ENCODE results near the gene PTRHD1. TPM values are rescaled to one million over a fixed set of nuclear protein-coding genes. Genes with fewer than 3 reads are reported as not detected.

The PTRHD1 gene
- total and polyA plus RNA-seq, 2 of the 8 experiments (the other 6 are each of a cell fraction or from before 2014, with no cell fraction given), result 46.2 to 91.9 TPM

DNA sequence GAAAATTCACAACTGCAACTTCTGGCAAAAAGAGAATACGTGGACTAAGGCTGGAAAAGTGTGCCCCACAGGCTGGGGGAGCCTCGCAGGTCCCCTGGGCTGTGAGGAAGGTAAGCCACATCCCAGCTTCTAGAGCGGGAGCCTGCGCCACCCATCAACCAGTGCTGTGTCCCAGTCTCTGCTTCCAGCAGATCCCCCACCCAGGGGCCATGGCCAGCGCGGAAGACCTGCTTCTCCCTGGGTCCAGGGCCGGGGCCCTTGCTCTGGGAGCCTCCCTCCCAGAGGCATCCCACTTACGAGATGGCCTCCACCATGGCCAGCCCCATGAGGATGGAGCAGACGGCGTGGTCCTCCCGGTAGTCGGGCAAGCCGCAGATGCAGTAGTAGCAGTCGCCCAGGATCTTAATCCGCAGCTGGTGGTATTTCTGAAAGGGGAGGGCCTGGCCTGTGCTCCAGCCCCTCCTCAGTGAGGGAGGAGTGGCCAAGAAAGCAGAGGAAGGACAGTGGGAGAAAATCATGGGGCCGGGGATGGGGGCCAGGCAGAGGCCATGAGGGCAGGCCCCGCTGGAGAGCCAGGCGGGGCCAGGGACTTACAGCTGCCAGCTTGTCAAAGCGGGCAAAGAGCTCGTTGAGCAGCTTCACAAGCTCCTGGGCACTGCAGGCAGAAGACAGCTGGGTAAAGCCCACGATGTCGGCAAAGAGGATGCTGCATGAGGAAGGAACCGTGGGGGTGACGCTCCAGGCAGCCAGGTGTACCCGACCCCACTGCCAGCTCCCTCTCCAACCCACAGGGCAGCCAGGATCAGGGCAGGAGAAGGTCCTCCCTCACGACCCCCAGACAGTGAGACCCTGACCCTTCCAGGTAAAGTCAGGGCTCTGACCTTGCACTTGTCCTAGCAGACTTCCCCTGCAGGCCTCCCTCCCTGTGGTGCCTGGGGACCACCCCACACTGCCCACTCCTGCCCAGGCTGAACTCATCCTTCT, 48.1 kb upstream of the PTRHD1 start:
- H3K27ac ChIP-seq (ENCODE audit: low read depth, low read length), result no peak overlapping the region
- no peak overlapping the region for H3K4me3 ChIP-seq (ENCODE audit: extremely low read depth in 1 of 4, insufficient read depth in 2 of 4, low read depth in 3 of 4, low read length in 4 of 4)
- H3K27me3 ChIP-seq (replicated peaks in 1 of 4; ENCODE audit: control insufficient read depth in 3 of 4, extremely low read depth in 1 of 4, insufficient read depth in 3 of 4, low read length in 3 of 4), result no peaks in the 10 kb centered on the region
- no peak overlapping the region for H4K91ac ChIP-seq (replicated peaks; ENCODE audit: insufficient read length, low read length)
- H2BK20ac ChIP-seq (ENCODE audit: low read length), result no peak overlapping the region
- H3K23me2 ChIP-seq (ENCODE audit: low read depth, low read length), result no peaks in the 10 kb centered on the region
- H2AK5ac ChIP-seq (ENCODE audit: low read depth, low read length), result no peak overlapping the region
- H4K5ac ChIP-seq (ENCODE audit: insufficient read length, low read depth, low read length), result no peak overlapping the region
- H3K9ac ChIP-seq (replicated peaks in 1 of 4; ENCODE audit: extremely low read depth in 1 of 4, low read depth in 3 of 4, low read length in 3 of 4), result no peak overlapping the region; a peak in 1 of 7 replicates
- no peak overlapping the region for H3K14ac ChIP-seq (ENCODE audit: insufficient read length)
- H4K8ac ChIP-seq (ENCODE audit: extremely low read depth, insufficient read depth, low read length), result peak overlapping the region; percentile 3; the same call in 1 of the 2 replicates
- 94% methylated on average over 21 of the region's 26 CpGs; no CpG with 5 or more reads in 1 of the 2 experiments for WGBS, 2 experiments (ENCODE audit: extremely low coverage in 1 of 2, insufficient coverage in 1 of 2, insufficient read length in 1 of 2, insufficient replicate concordance in 2 of 2, low coverage in 1 of 2, low lambda C conversion rate in 2 of 2, missing lambda C conversion rate in 1 of 2)
- no peaks in the 10 kb centered on the region; a peak in 1 of 4 replicates for H3K79me2 ChIP-seq (ENCODE audit: control insufficient read depth in 1 of 2, insufficient read depth in 2 of 2, low read length in 2 of 2)
- no peak overlapping the region for H3K56ac ChIP-seq (replicated peaks; ENCODE audit: insufficient read length, low read depth, low read length)
- no peak overlapping the region for H3K23ac ChIP-seq (ENCODE audit: insufficient read length)
- H2BK12ac ChIP-seq (ENCODE audit: low read depth, low read length), result no peak overlapping the region
- no peak overlapping the region for H2BK15ac ChIP-seq (ENCODE audit: low read length)
- CTCF ChIA-PET (ENCODE audit: partially characterized antibody), result interaction anchor here (1.0 to 1.7 kb wide), 3 partner anchors 12 to 14 kb away, joined by 3 to 6 read pairs (median 3); no protein-coding TSS in a partner anchor
- no peaks in the 10 kb centered on the region for H3K4me1 ChIP-seq (replicated peaks in 1 of 4; ENCODE audit: control insufficient read depth in 3 of 4, insufficient read depth in 4 of 4, low read length in 3 of 4)
- peaks cover 0 to 1% of the 10 kb centered on the region in 2 experiments for H4K20me1 ChIP-seq (replicated peaks in 1 of 2; ENCODE audit: control insufficient read depth in 1 of 2, insufficient read depth in 2 of 2, low read length in 2 of 2)
- POLR2A ChIA-PET (ENCODE audit: partially characterized antibody), result no interaction called here
- H3K4me2 ChIP-seq (ENCODE audit: insufficient read depth in 1 of 2, low read depth in 2 of 2, low read length in 2 of 2), result no peak overlapping the region
- peaks cover 0 to 3% (median 1%) of the 10 kb centered on the region in 4 experiments; a peak in 3 of 8 replicates for H3K36me3 ChIP-seq (ENCODE audit: control insufficient read depth in 2 of 4, insufficient read depth in 4 of 4, low read length in 3 of 4)
- no peak overlapping the region for H2AFZ ChIP-seq (ENCODE audit: low read length)
- H3K4ac ChIP-seq (replicated peaks; ENCODE audit: insufficient read length, low read depth, low read length), result no peak overlapping the region
- no peak overlapping the region; the same call in 1 of the 2 replicates for H2BK5ac ChIP-seq (ENCODE audit: low read depth, low read length)
- H3K9me3 ChIP-seq (ENCODE audit: insufficient read depth in 2 of 2, low read depth in 1 of 2, low read length in 1 of 2), result peaks cover 0 to 7% of the 10 kb centered on the region in 2 experiments; a peak in 2 of 4 replicates
- H3K18ac ChIP-seq (ENCODE audit: extremely low read depth, low read length), result no peak overlapping the region
- DNase-seq (ENCODE audit: low read depth in 1 of 2, low spot score in 2 of 2) (no peak), FAIRE-seq (no peak)
- H3K79me1 ChIP-seq (ENCODE audit: low read depth, low read length), result no peaks in the 10 kb centered on the region; the same call in 1 of the 2 replicates
- H2BK120ac ChIP-seq (replicated peaks; ENCODE audit: low read depth, low read length), result no peak overlapping the region
- TF ChIP-seq BRCA1 (IDR thresholded peaks at IDR 0.05; ENCODE audit: low read depth, low read length) (no peak), RAD21 (IDR thresholded peaks at IDR 0.05 in 1 of 2, conservative IDR thresholded peaks at IDR 0.05 in 1 of 2; ENCODE audit: low read depth in 2 of 2, low read length in 2 of 2) (no peak), GTF2F1 (IDR thresholded peaks at IDR 0.05; ENCODE audit: borderline replicate concordance, low read depth, low read length) (no peak), KDM5A (IDR thresholded peaks at IDR 0.05; ENCODE audit: low read length) (no peak), KDM1A (IDR thresholded peaks at IDR 0.05; ENCODE audit: borderline replicate concordance, low read length) (no peak), CHD1 (IDR thresholded peaks at IDR 0.05; ENCODE audit: low read depth, low read length) (no peak), EGR1 (IDR thresholded peaks at IDR 0.05; ENCODE audit: borderline replicate concordance, low read depth, low read length) (no peak)
